HG03520 (cell line): ENCODE results near the gene KLHL22.
A peak's percentile ranks its signal among the peaks of the same experiment; 100 is the strongest.
"Not testable (repeated sequence)": the region's sequence is repeated elsewhere in the genome, so short reads cannot be mapped to it uniquely, and the experiment has no call there.

ENCODE experiments used
- ATAC-seq: cut with Tn5 transposase; IDR thresholded peaks from one replicate; pipeline ENCODE4 v1.9.1; 2021; ENCODE audit warnings: mild to moderate bottlenecking, moderate library complexity; ENCODE audit not compliant: unreplicated experiment

Gene KLHL22, protein sequence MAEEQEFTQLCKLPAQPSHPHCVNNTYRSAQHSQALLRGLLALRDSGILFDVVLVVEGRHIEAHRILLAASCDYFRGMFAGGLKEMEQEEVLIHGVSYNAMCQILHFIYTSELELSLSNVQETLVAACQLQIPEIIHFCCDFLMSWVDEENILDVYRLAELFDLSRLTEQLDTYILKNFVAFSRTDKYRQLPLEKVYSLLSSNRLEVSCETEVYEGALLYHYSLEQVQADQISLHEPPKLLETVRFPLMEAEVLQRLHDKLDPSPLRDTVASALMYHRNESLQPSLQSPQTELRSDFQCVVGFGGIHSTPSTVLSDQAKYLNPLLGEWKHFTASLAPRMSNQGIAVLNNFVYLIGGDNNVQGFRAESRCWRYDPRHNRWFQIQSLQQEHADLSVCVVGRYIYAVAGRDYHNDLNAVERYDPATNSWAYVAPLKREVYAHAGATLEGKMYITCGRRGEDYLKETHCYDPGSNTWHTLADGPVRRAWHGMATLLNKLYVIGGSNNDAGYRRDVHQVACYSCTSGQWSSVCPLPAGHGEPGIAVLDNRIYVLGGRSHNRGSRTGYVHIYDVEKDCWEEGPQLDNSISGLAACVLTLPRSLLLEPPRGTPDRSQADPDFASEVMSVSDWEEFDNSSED

DNA sequence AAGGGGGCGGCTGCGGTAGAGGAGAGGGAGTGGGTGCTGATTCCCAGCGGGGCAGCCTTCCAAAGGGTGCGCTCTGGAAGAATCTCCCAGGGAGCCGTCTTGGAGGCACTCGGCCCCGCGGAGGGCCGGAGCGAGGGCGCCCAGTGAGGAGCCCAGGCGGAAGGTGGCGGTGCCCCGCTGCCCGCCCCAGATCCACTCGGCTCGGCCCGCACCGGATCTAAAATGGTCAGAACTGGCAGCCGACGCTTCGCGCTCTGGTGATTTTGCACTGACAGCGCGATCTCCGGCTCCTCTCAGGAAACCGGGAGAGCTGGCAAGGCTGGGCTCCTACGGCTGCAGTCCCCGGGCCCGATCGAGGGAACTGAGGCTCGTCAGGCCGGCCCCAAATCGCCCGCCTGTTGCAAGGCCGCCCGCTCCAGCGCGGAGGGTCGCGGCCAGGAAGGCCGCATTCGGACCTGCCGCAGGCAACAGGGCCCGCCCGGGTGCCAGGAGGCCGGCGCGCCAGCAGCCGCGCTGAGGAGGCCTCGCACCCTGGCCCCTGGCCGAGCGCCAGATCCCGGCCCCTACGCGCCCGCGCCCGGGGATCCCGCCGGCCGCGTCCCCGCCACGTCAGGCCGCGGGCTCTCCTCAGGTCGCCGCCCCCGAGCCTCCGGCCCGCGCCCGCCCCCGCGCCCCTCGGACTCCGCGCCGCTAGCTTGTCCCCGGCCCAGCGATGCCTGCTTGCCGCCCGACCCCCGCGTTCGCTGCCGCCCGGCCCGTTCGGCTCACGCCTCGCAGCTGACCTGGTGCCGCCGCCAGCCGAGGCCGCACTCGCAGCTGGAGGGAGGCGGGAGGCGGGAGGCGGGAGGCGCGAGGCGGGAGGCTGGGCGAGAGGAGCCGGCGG is at the start of gene KLHL22:
Gene KLHL22, minus strand, starts transcription at position 818 of the 883 bp plus-strand sequence. CDS start 6,584 bp downstream, outside the sequence.
- ATAC-seq, result peak; percentile 24

DNA sequence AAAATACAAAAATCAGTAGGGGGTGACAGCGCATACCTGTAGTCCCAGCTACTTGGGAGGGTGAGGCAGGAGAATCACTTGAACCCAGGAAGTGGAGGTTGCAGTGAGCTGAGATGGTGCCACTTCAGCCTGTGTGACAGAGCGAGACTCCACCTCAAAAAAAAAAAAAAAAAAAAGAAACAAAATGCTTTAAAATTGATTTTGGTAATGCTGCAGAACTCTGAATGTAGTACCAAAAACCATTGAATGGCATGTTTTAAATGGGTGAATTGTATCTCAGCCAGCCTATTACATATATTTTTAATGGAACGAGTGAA is 49.7 kb upstream of the KLHL22 start:
- not testable (repeated sequence) for ATAC-seq

DNA sequence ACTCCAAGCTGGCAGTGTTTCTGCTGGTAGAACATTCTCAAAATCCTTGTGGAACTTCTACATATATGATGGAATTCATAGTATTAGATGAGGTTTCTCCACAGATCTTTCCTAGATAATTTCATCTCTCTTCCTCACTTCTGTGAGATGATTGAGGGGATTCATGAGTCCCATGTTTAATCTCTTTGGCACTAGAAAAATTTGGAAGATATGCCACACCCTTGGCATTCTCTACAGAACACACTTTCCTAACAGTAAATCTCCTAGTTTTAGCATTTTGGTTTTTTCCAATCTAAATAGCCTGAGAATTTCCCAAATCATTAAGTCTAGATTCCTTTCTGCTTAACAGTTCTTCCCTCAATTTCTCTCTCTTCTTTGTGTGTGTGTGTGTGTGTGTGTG is 47.1 kb upstream of the KLHL22 start:
- no peak for ATAC-seq

DNA sequence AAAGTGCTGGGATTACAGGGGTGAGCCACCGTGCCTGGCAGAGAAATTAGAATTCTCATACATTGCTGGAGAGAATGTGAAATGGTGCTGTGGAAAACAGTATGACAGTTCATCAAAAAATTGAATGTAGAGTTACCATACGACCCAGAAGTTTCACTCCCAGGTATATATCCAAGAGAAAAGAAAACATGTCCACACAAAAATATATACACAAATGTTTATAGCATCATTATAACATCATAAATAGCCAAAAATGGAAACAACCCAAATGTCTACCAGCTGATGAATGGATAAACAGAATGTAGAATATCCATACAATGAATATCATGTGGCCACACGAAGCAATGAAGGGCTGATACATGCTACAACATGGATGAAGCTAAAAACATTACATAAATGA is 46.5 kb upstream of the KLHL22 start:
- no peak for ATAC-seq

DNA sequence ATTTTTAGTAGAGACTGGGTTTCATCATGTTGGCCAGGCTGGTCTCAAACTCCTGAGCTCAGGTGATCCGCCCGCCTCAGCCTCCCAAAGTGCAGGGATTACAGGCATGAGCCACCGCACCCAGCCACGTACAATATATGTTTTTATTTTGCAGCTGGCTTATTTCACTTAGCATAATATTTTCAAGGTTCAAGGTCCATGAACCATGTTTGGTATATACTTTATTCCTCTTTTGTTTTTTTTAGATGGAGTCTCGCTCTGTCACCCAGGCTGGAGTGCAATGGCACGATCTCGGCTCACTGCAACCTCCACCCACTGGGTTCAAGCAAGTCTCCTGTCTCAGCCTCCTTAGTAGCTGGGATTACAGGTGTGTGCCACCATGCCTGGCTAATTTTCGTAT is 43.3 kb upstream of the KLHL22 start:
- not testable (repeated sequence) for ATAC-seq

DNA sequence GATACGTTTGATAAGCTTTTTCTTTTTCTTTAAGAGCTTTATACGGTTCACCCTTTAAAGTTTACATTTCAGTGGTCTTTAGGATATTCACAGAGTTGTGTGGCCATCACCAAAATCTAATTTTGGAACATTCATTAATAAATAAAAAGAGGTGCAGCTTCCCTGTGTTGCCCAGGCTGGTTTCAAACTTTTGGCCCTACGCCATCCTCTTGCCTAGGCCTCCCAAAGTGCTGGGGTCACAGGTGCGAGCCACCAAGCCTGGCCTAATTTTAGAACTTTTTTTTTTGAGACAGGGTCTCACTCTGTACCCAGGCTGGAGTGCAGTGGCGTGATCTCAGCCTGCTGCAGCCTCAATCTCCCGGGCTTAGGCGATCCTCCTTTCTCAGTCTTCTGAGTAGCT is 42.4 kb upstream of the KLHL22 start:
- ATAC-seq, result no peak

DNA sequence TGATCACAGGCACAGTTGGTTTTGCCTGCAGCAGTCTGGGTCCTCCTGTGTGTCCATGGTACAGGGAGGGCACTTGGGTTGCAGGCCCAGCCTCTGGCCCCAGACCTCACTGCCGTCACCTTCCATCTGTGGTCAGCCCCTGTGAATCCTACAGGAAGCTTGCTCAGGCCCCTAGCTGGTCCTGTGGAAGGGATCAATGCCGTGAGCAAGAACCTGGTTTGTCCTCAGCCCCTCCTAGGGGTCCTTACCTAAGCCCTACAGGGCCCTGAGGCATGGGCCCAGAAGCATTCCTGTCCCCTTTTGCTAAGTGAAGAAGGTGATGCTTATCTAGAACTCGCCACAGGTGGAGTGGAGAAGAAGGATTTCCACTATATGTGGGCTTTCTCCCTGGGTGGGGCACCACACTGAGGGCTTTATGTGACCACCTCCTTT is 41.7 kb upstream of the KLHL22 start:
- no peak for ATAC-seq

DNA sequence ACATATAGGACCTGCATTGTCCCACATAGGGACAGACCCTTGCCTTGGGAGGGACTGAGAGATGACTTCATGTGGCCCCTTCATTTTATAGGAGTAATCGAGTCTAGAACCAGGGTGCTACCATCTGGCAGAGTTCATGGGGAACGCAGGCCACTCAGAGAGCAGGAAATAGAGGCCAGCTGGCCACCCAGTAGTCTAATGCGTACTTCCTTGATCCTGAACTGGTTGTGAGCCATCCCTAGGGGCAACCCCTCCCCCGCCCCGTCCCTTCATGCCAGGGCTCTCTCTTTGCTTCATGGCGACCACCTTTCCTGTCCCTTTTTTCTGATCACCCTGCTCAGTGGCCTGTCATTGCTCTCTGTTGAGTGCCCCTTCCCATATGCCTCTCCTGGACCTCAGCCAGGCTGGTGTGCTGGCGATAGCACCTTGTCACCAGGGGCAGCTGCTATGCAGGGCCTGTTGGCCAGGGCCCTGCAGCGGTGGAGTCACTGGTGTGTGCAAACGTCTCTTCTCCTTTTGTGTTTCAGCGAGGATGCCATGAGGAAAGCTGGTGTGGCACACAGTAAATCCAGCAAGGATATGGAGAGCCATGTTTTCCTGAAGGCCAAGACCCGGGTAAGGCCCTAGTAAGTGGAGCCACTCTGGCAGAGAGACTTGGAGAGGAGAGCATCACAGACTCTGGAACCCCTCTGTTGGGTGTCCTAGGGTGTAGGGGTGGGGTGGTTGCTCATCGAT is 41.2 kb upstream of the KLHL22 start:
- no peak for ATAC-seq

DNA sequence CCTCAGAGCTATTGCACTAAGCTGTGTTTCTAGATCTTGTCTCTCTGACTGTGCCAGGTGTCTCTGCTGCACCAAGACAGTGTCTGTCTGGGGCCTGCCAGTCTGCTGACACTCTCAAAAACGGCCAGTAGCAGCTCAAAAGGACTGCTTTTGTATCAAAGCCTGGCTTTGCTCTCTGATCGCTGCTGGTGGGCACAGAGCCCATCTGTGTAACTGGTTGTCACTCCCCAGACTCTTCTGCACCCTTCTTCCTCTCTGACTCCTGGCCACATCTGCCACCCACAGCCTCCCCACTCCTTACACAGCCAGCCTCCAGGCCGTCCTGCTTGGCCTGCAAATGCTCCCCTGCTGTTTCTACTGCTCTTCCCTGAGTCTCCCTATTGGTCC is 38.3 kb upstream of the KLHL22 start:
- no peak for ATAC-seq

DNA sequence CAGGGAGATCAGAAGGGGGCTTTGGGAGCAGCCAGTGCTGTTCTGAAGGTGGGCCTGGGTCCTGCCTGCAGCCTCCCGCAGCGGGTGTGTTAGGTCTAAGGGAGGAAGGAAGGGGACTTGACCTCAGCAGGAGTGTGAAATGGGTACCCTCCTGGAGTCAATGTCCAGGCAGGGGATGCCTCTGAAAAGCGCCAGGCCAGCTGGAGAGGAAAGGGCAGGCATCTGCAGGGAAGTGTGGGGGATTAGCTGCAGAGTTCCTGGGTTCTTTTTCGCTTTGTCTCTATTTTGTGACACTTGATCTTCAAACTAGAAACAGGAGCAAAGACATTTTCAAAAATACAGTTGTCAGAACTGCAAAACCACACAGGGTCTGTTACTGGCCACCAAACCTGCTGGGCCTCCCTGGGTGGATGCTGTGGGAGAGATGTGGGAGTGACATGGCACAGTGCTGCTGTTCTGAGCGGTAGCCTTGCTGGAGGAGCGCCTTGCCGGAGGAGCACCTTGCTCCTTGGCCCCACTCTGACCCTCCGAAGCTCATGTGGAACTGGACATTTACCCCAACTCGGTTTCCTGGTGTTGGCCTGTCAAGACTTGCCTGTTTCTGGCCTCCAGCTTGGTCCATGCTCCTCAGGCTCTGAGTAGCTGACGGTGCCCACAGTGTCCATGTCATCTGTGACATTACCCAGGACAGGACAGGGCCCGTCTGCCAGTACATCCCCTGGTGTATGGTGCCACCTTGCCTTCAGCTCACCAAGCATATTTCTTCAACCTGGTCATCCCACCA is 37.7 kb upstream of the KLHL22 start:
- ATAC-seq, result no peak

DNA sequence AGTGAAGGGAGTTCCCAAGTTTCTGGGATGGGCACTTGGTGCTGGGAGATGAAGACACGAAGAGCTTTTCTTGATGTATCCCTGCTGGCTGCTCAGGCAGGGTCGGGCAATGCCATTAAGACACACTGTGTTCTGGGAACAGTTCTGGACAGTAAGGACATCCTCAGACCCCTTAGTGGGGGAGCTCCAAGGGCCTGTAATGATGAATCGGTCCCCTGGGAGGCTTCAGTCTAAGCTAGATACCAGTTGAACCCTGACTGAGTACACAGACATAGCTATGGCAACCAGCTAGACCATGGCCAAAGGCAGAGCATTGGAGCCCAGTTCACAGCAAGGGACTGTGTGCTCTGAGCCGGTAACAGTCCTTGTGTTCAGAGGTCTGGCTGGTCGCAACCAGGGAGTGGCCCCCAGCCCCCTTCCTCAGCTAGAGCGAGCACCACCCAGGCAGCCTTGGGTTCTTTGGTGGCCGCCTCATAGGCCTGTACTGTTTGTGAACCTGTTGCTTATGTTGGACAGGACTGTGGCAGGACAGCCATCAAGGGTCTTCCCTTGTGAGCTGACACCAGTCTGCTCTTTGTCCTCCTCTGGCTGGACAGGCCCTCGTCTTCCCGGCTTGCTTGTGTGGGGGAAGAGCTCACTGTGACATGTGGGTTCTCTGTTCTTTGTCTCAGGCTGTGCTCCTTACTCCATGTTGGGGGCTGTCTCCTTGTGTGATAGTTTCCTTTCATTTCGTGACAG is 36.8 kb upstream of the KLHL22 start:
- no peak for ATAC-seq

DNA sequence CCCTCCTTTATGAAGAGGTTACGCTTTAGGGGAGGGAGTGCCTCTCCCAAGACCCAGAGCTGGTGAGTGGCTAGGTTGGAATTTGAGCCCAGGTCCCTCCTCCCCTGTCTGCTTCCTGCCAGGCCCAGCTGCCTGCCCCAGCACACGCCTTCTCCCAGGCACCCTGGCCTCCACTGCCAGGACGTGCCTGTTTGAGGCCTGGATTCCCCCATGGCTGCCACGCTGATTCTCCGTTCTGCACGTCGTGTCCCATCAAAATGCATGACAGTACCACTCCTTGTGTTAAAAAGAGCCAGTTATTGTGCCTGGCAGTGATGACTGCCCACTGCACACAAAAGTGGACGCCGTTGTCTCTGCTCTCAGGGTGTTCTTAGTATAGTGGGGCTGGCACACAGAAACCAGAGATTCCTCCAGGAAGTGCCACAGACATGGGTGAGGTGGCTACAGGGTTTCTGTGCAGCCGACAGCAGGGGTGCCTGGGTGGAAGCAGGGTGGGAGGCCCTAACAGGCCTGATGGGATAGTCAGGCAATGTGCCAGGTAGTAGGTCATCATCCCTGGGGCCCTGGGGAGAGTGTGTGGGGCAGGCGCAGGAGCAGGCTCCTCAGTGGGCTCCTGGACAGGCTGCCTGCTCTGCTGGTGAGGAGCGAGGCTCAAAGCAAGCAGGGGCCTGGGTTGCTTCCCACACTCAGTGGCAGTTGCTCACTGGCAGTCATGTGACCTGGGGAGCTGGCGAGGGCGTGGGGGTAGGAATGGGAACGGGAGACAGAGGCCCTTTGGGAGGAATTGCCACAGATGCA is 36.0 kb upstream of the KLHL22 start:
- no peak for ATAC-seq

DNA sequence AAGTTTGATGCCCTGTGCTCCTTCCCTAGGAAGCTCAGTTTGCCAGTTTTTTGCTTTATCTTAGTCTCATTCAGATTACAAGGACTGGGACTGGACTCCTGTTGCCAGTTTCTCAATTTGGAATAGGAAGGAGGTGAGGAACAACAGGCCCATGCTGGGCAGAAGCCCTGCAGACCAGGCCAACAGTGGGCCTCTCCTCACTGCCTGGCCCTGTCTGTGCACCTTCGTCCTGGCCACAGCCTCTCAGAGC is 35.5 kb upstream of the KLHL22 start:
- no peak for ATAC-seq

DNA sequence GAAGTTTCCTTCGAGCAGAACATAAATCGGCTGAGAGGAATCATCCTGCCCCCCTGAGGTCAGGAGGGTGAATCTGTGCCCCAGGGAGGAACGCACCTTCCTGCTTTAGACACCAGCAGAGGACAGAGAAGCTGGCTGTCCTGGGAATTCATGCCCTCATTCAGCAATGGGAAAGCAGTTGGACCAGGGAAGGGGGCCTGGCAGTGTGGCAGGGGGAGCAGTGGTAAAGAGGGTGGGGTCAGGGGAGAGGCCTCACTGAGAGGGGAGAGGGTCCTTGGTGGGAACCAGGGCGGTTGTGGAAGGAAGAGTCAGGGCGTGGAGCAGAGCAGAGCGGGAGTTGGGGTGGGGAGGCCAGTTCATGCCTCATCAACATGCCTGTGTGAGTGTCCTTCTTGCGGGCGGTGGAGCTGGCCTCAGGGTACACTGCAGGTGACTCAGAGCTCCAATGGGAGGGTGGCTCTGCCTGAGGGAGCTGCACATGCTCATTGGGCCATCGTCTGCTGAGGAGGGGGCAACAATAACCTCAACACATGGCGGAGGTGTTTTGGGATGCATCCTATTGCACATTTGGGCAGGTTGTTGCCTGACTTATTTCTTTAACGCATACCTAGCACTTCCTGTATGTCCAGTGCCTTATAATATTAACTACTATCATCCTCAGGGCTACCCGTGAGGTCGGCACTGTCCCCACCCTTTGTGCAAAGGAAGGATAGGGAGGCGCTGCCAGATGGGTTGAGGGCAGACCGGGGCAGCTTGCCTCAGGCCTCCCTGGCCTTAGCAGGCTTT is 35.0 kb upstream of the KLHL22 start:
- no peak for ATAC-seq

DNA sequence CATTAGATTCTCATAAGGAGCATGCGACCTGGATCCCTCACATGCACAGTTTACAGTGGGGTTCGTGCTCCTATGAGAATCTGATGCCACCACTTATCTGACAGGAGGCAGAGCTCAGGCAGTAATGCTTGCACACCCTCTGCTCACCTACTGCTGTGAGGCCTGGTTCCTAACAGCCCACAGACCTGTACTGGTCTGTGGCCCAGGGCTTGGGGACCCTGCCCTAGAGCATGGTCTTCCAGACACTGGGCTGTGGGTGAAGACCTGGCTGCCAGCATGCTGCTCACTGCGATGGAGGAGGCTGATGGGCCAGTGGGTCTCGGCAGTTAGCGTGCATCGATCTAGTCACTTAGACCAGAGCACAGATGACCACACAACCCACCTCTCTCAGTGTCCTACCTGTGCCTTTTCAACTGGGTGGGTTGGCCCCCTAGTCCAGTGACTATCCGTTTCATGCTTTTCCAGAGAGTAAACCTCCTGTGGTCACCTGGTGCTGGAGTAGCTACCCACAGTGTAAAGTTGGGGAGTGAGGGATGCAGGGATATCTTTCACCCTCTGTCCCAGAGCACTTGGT is 32.9 kb upstream of the KLHL22 start:
- ATAC-seq, result no peak

DNA sequence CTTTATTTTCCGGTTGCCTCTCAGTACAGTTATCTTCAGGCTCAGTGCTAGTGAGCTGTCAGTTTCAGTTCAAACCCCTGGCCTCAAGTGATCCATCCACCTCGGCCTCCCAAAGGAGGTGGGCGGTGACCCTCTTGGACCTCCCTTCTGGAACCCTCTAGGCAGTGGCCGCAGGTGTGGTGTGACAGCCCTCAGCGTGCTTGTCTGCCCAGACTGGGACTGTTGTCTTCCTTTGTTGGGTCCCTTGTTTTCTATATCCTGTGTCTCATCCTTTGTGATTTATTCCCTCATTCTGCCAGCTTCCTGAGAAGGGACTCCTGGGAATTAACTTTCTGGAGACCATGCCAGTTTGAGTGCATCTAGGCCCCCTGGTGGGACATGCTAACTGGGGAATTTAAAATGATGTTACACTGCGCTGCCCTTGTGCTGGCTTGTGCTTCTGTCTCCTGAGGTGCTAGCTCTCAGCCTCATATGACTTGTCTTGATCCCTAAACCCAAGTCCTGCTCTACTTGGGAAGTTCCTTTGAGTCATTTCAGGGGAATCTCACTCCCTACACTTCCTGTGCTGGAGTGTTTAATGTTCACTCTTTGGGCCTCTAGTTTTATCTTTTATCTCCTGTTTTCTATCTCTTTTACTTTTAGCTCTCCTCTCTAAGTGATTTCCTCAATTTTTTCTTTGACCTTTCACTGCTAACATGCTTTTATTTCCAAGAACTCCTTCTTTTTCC is 31.2 kb upstream of the KLHL22 start:
- no peak for ATAC-seq

DNA sequence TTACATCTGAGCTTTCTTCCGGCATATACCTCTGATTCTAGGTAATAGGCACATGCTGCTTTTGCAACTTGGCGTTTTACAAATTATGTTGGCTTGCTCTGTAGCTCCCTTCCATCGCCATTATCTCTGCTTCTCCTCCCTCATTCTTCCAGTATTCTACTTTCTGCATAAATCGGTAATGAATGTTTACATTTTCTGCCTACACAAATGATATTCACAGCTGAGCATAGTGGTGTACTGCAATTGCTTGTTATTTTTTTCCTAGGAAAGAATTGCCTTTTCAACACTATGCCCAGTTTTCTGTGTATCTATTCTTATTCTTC is 30.7 kb upstream of the KLHL22 start:
- ATAC-seq, result no peak
